ENCODE results near the gene SELENOP.

- TF ChIP-seq, protein P1, sequence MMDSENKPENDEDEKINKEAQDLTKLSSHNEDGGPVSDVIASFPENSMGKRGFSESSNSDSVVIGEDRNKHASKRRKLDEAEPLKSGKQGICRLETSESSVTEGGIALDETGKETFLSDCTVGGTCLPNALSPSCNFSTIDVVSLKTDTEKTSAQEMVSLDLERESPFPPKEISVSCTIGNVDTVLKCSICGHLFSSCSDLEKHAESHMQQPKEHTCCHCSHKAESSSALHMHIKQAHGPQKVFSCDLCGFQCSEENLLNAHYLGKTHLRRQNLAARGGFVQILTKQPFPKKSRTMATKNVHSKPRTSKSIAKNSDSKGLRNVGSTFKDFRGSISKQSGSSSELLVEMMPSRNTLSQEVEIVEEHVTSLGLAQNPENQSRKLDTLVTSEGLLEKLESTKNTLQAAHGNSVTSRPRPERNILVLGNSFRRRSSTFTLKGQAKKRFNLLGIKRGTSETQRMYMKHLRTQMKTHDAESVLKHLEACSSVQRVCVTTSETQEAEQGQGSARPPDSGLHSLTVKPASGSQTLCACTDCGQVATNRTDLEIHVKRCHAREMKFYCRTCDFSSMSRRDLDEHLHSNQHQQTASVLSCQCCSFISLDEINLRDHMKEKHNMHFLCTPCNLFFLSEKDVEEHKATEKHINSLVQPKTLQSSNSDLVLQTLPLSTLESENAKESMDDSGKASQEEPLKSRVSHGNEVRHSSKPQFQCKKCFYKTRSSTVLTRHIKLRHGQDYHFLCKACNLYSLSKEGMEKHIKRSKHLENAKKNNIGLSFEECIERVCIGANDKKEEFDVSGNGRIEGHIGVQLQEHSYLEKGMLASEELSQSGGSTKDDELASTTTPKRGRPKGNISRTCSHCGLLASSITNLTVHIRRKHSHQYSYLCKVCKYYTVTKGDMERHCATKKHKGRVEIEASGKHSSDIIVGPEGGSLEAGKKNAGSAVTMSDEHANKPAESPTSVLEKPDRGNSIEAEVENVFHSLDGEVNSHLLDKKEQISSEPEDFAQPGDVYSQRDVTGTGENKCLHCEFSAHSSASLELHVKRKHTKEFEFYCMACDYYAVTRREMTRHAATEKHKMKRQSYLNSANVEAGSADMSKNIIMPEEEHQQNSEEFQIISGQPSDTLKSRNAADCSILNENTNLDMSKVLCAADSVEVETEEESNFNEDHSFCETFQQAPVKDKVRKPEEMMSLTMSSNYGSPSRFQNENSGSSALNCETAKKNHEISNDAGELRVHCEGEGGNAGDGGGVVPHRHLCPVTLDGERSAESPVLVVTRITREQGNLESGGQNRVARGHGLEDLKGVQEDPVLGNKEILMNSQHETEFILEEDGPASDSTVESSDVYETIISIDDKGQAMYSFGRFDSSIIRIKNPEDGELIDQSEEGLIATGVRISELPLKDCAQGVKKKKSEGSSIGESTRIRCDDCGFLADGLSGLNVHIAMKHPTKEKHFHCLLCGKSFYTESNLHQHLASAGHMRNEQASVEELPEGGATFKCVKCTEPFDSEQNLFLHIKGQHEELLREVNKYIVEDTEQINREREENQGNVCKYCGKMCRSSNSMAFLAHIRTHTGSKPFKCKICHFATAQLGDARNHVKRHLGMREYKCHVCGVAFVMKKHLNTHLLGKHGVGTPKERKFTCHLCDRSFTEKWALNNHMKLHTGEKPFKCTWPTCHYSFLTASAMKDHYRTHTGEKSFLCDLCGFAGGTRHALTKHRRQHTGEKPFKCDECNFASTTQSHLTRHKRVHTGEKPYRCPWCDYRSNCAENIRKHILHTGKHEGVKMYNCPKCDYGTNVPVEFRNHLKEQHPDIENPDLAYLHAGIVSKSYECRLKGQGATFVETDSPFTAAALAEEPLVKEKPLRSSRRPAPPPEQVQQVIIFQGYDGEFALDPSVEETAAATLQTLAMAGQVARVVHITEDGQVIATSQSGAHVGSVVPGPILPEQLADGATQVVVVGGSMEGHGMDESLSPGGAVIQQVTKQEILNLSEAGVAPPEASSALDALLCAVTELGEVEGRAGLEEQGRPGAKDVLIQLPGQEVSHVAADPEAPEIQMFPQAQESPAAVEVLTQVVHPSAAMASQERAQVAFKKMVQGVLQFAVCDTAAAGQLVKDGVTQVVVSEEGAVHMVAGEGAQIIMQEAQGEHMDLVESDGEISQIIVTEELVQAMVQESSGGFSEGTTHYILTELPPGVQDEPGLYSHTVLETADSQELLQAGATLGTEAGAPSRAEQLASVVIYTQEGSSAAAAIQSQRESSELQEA (IDR thresholded peaks at IDR 0.05; ENCODE audit: low read depth), result no peak
- TF ChIP-seq PML (IDR thresholded peaks at IDR 0.05; ENCODE audit: low read length), result no peak
- TF ChIP-seq, protein P2, sequence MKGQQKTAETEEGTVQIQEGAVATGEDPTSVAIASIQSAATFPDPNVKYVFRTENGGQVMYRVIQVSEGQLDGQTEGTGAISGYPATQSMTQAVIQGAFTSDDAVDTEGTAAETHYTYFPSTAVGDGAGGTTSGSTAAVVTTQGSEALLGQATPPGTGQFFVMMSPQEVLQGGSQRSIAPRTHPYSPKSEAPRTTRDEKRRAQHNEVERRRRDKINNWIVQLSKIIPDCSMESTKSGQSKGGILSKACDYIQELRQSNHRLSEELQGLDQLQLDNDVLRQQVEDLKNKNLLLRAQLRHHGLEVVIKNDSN (CRISPR knock-in tag; IDR thresholded peaks at IDR 0.05), result no peak
- TF ChIP-seq ZBTB5 (IDR thresholded peaks at IDR 0.05), result no peak
- TF ChIP-seq RFX5 (IDR thresholded peaks at IDR 0.05; ENCODE audit: low read depth, low read length), result no peak
- TF ChIP-seq FOXK2 (conservative IDR thresholded peaks at IDR 0.05 in 1 of 2, IDR thresholded peaks at IDR 0.05 in 1 of 2; ENCODE audit: low read depth in 2 of 2), result no peak
- TF ChIP-seq USF2 (CRISPR knock-in tag; IDR thresholded peaks at IDR 0.05), result no peak
- no peak for TF ChIP-seq SIN3A (IDR thresholded peaks at IDR 0.05; ENCODE audit: borderline replicate concordance in 2 of 2, control insufficient read depth in 1 of 2, low read depth in 2 of 2, low read length in 2 of 2)
- TF ChIP-seq BRCA1 (IDR thresholded peaks at IDR 0.05), result no peak
- no peak for TF ChIP-seq BRCA1 (CRISPR knock-in tag; IDR thresholded peaks at IDR 0.05)
Measured at GRCh38 chr5:42810834-42811590, 680 bp downstream of the SELENOP start.

Measured in K562 (cell line).